NCI-H345 treated with DMSO at 0.1 percent for 48 hours (cell line): ENCODE results near the gene TEC.
"Not testable (repeated sequence)": the region's sequence is repeated elsewhere in the genome, so short reads cannot be mapped to it uniquely, and the experiment has no call there.

Experiments
- DNase-seq: peaks from one replicate; lab custom pipeline; 2025; ENCODE audit not compliant: unreplicated experiment; lab: John Stamatoyannopoulos, UW

Gene TEC

DNA sequence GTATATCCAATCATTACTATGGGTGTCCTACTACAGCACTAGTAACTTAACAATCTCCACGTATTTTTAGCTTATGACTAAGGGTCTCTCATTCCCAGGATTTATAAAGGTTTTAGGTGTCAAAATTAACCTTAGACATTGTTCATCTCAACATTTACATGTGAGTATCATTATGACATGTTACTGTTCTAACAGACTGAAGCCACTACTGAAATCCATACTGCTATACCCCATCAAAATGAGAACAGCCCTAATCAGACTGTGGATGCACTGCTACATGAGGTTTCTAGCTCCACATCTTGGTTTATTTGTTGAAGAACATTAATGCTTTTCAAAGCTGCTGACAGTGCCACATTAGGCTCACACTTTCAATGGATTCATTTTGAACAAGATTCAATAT is 100.0 kb downstream of the TEC start:
- no peak for DNase-seq

DNA sequence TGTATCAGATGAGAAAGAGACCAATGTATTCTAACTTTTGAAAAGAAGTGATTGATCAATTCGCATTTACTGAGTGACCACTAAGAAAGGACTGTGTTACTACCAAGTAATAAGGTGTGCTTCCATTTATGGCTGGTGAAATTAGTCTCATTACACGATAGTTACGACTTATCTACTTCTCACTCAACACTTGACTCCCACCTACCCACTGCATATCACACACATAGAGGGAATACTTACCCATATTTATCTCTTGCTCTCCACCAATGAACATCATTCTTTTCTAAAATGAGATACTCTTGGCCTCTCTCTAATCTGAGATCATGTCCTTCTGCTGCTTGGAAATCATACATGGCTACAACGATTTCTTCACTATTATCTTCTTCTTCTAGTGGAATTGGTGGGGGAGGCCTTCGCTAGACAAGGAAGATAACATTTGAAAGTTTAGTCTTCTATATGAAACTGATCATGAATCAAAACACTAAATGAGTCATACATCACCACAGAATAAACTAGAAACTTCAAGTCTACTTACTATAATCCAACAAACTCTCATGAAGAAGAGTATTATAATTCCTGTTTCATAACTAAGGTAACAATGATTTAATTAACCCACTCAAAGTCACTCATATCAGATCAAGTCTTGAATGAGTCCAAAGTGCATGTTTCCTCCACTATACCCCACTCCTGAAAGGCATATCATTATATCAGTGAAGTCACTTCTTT is 101.9 kb downstream of the TEC start:
- DNase-seq = no peak

DNA sequence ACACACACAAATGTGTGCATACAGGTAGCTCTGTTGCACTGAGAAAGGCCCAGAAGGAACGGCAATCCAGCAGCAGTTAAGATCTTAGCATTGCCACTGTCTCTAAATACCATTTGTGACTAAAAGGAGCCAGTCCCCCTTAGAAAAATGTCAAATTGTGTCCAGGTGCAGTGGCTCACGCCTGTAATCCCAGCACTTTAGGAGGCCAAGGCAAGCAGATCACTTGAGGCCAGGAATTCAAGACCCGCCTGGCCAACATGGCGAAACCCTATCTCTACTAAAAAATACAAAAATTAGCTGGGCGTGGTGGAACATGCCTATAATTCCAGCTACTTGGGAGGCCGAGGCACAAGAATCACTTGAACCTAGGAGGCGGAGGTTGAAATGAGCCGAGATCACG is 105.1 kb downstream of the TEC start:
- DNase-seq = not testable (repeated sequence)

DNA sequence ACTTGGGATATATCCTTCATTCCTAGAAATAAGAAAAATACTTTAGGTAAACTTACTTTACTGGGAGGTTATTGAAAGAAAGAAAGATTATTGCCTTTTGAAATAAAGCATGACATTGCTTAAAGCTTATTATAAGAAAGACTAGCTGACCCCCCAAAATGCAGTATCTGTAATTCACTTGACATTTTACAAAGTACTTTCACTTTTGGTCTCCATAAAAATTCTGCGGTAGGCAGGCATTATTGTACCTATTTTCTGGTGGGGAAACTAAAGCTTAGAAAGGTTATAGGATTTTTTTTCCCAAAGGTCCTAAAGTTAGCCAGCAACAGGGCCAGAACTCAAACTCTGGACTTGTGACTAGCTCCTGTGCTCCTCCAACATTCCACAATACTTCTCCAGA is 105.9 kb downstream of the TEC start:
- no peak for DNase-seq

DNA sequence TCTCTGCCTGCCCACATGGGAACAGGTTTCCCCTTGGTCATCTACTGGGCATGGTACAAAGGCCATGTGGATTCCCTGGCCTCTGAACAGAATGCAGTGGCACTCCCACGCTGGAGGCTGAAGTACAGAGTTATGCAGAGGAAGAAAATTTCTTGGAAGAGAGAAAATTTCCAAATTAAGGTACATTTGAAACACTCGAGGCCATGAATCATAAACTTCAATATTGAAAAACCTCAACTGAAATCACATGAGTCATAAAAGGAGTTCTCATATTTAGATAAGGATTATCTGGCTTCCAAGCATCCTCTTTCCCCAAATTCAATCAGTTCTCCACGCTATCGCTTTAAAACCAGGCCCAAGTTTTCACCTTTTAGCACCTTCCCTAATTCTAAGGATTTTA is 107.5 kb downstream of the TEC start:
- no peak for DNase-seq

DNA sequence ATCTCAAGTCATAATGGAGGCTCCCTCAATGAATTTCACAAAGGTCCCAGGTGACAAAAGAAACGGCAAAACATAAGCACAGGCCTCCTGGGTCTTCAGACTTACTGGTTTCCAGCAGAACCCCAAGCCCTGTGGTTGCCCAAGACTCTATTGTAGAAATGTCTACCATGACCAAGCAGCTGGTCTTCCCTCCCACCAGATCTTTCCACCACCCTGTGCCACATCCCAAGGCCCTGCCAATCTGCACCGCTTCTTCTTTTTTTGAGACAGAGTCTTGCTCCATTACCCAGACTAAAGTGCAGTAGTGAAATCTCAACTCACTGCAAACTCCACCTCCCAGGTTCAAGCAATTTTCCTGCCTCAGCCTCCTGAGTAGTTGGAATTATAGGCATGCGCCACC is 112.4 kb downstream of the TEC start:
- no peak for DNase-seq

DNA sequence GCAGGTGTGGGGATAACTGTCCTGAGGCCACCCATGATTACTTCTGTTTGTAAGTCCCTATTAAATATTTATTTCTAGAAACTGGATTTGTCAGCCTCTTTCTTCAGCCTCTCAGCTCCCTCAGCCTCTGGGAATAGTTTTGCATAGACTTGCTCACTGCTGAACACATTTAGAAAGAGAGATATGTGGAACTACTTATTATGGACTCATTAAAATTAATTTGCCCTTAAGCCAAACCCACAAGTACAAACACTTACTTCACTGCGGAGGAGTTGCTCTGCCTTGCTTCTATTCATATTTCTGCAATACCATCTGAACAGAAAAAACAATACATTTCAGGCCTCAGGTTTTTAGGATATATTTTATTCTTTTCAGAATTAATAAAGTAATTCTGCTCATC is 113.2 kb downstream of the TEC start:
- DNase-seq = no peak

DNA sequence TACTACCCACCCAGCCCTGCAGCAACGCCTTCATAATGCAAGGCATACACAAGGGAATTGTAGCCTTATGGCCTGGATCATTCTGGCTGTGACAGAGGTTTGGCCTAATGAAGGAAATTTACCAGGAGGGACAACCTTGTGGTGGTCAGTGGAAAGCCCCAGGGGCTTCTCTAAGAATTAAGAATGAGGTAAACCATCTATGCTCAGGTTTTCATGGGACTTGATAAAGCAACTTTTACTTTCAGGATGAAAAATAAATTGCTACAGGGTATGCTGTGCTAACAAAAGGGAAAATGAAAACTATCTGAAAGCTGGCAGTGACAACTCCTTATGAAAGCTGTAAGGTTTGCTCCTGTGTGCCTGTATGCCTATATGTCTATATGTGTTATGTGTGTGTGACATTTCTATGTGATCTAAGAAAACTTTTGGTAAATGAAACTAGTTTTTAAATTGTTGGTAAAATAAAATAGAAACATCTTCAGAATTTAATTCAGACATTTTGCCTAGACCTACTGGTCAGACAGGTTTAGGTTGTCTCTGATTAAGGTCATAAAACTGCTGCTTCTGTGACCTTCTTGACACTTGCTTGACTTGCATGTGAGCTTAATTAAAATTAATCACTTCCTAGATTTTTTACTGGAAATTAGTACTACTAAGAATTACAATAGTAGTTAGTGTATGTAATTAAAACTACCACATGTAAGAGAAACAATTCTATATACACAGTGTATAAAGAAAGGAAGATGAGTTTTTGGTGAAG is 115.7 kb downstream of the TEC start:
- DNase-seq = no peak

DNA sequence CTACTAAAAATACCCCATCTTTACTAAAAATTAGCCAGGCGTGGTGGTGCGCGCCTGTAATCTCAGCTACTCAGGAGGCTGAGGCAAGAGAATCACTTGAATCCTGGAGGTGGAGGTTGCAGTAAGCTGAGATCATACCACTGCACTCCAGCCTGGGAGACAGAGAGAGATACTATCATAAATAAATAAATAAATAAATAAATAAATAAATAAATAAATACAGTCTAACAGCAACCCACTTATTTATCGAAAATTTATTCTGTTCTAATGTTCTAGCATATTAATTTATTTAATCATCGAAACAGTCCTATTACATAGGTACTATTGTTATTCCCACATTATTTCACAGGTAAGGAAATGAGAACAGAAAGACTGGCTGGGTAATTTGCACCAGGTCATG is 117.4 kb downstream of the TEC start:
- no peak for DNase-seq

DNA sequence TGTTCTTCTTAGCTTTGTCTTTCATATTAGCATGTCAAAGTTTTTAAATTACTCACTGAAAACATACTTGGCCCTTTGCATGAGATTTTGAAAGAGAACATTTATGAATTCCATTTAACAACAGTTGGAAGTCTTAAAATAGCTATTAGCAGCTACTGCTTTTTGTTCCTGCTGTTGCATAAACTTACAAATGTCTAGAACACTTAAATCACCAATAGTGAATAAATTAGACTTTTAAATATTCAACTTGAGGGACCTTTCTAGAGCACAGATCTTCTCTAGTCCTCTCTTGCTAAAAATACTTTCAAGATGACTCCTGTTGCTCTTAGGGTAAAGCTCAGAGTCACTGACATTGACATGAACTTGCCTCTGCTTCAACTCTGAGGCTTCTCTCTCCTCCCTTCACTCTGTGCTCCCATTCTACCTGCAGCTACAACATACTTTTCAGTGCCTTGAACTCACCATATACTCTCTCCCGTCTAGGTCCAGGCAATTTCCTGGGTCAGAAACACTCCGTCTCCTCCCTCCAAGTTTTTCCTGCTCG is 119.7 kb downstream of the TEC start:
- no peak for DNase-seq

DNA sequence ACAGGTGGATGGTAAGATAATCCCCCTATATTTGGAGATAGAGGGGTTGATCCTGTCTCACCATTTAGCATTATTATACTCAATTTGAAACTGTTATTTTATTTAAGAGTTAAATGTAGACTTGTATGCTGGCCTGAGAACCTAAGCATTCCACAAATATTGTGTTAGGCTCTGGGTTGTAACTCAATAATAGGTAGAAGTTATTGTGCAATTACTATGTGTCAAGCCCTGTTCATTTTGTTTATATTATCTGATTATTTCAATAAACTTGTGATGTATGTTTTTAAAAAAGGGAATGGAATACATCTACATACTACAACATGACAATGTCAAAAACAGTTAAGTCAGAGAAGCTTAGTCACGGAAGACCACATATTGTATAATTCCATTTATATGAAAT is 122.0 kb downstream of the TEC start:
- DNase-seq = no peak

DNA sequence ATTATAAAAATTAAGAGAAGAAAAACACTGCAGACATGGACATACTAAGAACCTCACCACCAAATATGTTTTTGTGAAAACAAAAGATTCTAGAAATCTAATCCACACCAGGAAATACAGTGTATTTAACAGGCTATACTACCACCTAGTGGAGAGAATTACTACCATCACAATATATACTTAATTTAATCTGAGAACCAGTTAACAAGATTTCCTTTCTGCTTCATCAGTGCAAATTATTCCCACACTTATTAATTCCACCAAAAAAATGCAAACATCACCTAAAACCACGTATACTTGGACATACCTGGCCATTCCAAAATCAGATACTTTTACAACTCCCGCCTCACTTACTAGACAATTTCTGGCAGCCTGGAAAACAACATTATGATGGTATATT is 128.6 kb downstream of the TEC start:
- DNase-seq = peak; percentile 14

DNA sequence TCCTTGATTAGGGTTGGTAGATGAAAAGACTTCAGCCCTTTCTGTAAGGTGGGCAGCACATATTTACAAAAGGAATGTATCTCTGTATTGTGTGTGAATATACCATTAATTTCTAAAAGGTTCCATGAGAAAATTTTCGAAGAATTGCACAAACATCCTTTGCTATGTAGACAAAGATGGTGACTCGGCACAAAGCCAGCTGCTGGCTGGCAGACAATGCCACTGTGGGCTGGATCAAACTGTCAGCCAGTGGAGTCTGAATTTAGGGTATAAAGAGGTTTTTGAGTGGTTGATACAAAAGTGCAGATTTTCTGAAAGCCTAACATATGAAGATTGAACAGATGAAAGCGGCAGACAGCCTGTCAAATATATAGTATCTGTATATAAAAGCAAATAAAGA is 129.9 kb downstream of the TEC start:
- no peak for DNase-seq

DNA sequence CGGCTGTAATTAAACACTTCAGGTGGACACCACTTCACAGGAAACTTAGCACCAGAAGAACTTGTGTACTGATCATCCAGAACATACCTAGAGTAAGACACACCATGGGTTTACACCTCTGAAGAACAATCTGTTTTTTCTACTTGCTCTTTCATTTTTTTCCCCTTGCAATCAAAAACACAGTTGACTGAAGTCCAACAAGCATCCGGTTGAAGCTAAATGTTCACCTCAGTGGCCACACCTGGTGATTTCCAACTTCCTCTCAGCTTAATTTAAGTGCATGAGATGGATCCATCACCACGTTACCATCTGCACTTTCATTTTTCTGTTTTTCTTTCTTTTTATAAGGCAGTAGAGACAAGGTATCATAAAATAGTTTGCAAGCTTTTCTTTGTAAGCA is 130.7 kb downstream of the TEC start:
- DNase-seq = no peak

DNA sequence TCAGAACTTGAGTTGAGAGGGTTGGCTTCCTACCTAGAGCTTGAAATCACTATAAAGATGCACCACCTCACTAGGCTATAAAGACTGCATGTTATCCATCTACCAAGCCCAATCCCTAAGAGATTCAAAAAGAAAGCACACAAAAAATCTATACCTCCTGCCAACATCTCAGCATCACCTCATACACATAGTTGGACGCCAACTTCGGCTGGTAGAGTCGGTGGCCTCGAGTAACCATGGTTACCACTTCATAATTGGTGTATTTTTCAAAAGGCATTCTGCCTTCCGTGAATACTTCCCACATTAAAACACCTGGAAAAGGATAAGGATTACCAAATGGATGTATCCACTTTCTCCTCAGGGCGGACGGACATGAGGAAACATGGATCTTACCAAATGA is 131.1 kb downstream of the TEC start:
- DNase-seq = no peak

DNA sequence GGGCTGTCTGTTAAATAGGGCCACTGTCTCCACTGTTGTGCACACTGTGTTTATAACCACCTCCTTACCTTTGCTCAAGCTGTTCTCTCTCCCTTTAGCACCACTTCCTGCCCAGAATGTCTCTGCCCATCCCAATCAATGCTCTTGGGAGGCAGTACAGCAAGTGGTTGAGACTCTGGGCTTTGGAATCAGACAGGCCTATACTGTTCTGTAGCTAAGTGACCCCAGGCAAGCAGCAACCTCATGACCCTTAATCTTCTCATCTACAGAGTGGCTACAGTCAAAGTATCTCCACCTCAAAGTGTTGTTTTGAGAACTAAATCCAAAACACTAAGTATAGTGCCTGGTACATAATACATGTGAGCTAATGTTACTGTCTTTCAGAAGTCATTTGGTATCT is 131.8 kb downstream of the TEC start:
- DNase-seq = no peak

DNA sequence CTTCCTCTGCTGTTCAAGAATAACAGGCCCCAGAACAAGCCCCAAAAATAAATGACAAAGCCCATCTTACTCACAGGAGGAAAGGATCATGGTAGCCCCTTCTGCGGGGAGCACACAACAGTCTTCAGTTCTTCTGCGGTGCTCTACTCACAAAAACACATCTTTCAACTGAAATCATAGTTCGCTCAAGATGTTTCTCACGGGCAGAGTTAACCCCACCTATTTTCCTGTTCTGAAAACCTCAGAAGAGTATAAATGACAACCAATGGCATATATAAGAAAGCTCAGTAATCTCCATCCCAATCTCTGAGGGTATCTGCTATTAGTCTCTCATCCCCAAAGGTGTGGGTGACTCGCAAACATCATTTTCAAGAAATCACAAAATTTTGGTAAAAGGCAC is 135.6 kb downstream of the TEC start, which contains the start of gene TXK:
TSS of gene TXK (minus strand) at position 170 of the 400 bp plus-strand sequence. CDS start at position 90, 80 bp downstream.
- DNase-seq = no peak

DNA sequence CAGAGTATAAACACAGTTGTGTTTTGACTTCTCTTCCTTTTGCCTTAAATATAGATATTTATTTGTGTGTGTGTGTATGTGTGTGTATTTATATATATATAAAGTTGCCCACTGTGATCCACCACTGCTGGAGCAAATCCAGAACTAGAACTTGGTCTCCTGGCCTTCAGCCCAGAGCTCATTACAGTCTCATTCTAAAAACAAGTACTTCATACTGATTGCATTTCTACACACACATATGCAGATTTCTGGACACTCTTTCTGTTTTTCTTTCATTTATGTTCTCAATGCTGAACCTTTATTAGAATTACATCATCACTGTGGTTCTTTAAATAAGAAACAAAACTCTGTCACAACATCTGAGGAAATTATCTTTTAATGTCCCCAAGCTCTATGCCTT is 136.0 kb downstream of the TEC start:
- DNase-seq = no peak

DNA sequence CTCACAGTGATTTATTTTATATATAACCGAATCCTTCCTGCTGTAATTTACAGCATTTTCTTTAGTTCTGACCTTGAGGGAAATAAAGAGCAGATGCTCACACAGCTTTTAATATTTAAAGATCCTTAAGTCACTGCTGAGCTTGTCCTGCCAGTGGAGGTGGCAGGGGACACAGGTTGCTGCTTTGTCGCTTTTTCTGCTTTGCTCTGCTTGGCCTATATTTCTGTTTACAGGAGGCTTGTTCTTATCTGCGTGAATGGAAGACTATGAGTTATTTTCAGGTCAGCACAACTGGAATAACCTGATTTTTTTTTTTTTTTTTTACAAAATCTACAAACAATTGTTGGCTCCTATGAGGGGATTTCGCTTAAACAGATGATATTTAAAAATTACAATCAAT is 137.9 kb downstream of the TEC start:
- no peak for DNase-seq

DNA sequence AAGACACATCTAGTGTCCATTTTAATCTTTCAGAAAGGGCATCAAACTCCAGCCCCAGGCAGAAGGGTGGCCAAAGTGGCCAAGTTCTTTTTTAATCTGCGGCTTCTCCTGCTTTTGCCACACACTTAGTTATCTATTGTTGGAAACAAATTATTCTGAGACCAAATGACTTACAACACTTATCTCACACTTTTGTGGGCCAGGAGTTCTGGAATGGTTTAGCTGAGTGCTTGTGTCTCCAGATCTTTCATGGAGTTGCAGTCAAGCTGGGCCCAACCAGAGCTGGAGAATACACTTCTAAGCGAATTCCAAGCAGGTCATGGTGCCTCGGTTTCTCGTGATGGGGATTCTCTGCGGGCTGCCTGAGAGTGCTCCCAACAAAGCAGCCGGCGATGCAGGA is 139.5 kb downstream of the TEC start:
- no peak for DNase-seq

DNA sequence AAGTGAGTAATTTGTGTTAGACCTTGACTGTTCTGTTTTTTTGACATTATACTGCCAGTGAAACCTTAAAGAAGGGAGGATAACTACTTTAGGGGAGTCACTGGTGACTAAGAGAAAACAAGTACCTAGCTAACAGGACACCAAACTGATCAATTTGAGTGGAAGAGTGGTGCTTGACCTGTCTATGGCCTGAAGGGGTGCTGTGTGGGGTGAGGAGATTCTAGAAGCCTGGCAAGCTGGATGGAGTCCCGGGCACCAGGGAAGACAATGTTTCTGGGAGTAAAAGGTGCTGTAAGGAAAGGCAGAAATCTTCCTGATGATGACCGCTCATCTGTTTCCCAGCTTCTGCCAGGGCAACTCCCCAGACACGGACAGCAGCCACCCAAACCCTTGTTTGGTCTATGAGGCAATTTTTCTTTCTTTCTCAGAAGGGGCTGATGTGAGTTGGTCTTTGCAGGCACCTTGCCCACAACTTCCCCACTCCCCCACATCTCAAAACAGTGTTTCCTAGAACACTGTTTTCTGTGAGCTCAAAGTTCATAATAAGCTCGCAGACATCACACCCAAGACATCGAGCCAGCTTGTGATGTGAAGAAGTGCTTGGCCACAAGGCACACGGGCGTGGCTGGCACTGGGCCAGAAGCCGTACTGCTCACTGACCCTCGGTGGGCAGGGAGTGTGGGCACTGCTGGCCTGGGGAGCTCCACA is 140.2 kb downstream of the TEC start:
- DNase-seq = no peak
